DMS79 (cell line): ENCODE measurements around the gene AJAP1.

Experiments used
- DNase-seq: peaks from one replicate; lab custom pipeline; 2025; lab: John Stamatoyannopoulos, UW

Gene AJAP1

GRCh38 chr1:4682607-4683220 is 28.3 kb downstream of the AJAP1 start:
- no peak for DNase-seq

GRCh38 chr1:4684136-4684535 is 29.7 kb downstream of the AJAP1 start:
- no peak for DNase-seq

- no peak for DNase-seq
These were observed 30.6 kb downstream of the AJAP1 start for GRCh38 chr1:4684864-4685522.

GRCh38 chr1:4685523-4685865 is 31.1 kb downstream of the AJAP1 start:
- no peak for DNase-seq

- no peak for DNase-seq
These were observed 33.5 kb downstream of the AJAP1 start for GRCh38 chr1:4687943-4688342.

- DNase-seq: no peak
These were observed 35.0 kb downstream of the AJAP1 start for GRCh38 chr1:4689271-4689935.

DNA sequence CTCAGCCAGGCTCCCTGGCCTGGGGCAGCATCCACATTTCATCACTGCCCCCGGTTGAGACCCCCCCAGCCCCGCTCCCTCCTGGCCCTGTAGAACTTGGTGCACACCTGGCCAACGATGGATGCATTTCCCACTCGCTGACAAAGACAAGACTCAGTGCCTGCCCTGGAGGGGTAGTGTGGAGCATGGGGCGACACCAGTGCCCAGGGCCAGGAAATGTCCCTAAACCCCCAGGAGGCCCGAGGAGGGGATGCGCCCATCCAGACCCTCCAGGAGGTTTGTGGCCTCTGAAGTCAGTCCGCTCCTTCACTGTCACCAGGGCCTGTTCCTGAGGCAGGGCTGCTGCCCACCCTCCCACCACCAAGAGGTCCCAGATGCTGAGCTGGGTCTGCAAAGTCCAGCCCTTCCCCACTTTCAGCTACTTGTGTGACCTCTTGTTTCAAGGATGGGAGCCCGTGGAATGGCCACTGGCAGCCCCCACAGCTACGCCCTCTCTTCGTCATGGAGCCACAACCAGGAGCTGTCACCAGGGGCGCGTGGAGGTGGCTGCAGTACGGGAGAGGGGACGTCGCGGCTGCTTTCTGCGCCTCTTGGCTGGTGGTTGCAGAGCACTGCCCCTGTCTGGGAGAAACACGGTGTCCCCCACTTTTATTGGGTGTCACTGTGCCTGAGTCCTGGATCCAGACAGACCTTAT is 35.7 kb downstream of the AJAP1 start:
- DNase-seq: no peak

- no peak for DNase-seq
These were observed 36.7 kb downstream of the AJAP1 start for GRCh38 chr1:4690951-4691675.

GRCh38 chr1:4691766-4692405 is 37.5 kb downstream of the AJAP1 start:
- no peak for DNase-seq

DNA sequence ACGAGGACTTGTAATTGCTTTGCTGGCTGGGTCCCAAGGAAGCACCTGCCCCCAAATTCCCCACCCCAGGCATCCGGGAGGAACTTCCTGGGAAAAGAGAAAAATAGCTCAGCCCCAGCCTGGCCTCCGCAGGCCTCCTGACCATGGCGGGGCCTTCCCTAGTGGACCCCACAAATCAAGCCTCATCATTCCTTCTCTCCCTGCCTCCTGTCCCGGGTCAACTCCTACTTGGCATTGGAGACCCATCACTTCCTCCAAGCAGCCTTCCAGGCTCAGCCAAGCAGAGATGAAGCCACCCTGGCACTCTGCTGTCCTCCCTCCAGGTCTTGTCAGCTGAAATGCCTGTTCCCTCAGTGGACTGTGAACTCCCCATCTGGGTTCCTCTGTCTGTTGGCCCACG is 38.0 kb downstream of the AJAP1 start:
- no peak for DNase-seq

DNA sequence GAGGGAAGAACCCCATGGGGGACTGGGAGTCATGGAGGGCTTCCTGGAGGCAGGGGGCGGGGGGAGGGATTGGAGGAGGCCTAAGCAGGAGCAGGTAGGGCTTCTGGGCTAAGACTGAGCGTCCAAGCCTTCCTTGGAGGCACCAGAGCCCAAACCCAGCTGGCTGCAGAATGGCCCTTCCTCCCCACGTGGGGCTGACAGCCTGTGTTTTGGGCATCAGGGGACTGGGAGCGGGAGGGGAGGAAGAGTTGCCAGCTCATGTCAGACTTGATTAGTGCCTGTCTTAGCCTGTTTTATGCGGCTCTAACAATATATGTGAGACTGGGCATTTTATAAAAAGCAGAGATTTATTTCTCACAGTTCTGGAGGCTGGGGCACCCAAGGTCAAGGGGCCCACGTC is 38.9 kb downstream of the AJAP1 start:
- DNase-seq: no peak

DNA sequence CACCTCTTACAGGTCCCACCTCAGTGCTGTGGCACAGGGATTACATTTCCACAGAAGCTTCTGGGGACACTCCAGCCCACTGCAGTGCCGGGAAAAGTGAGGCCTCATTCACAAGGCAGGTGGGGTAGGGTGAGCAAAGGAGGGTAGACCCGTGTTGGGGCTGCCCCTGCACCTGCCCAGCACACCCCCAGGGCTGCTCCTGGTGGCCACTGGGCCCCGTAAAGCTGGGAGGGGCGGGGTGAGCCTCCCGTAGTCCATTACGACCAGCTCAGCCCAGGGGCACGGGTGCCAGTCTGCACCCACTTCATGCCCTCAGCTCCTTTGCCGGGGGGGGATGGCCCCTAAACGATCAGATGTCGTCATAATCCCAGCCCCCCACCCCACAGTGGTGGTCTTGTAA is 39.5 kb downstream of the AJAP1 start:
- no peak for DNase-seq

GRCh38 chr1:4694492-4694891 is 40.1 kb downstream of the AJAP1 start:
- no peak for DNase-seq

GRCh38 chr1:4695241-4695640 is 40.8 kb downstream of the AJAP1 start:
- DNase-seq: no peak

DNA sequence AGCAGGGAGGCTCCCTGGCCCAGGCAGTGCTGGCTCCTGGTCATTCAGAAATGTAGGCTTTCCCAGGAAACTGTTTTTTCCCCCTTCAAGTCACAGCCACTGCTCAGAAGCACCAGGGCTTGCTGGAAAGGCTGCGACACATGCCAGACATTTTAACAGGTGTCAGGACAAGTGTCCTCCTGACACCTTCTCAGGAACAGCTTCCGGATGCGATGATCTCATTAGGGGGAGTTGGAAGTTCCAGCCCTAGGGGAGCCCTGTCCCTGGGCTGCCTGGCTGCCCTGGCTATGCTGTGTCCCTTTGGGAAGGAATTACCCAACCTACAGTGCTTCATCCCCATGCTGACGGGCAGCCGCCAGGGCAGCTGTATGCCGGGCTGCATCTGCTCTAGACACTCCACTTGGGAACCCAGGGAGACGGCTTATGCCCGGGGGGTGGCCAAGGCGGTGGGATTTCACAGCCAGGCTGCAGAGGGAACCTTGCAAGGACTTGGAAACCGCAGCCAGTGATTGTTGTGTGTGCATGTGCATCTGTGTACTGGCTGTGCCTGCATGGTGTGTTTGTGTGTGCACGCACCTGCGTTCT is 41.8 kb downstream of the AJAP1 start:
- DNase-seq: no peak

DNA sequence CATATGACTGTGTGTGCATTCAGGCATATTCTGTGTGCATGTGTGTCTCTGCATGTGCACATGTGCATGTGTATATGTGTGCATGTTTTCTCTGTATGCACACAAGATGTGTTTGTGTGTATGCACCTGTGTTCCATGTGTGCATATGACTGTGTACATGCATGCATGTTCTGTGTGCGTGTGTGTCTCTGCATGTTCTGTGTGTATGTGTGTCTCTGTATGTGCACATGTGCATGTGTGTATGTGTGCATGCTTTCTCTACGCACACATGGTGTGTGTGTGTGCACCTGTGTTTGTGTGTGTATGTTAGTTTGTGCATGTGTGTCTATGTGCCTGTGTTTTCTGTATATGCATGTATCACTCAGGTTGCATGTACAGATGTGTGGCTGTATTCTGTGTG is 42.3 kb downstream of the AJAP1 start:
- DNase-seq: no peak

GRCh38 chr1:4697801-4698200 is 43.4 kb downstream of the AJAP1 start:
- DNase-seq: no peak

DNA sequence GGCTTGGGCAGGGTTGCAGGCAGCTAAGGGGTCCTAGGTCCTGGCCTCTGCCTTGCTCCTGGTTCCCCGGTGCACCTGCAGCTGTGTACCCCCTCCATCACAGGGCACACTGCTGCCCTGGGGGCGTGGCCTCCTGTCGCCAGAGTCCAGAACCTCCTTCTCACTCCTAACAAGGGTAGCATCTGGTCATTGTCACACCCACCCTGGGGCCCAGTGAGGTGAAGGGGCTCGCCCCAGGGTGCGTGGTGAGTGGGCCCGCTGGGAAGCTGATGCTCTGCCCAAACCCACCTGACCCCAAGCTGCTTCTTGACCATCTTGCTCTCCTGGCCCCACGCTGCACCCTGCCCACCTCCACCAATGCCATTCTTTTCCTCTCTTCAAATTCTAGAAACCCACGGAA is 44.5 kb downstream of the AJAP1 start:
- DNase-seq: no peak

DNA sequence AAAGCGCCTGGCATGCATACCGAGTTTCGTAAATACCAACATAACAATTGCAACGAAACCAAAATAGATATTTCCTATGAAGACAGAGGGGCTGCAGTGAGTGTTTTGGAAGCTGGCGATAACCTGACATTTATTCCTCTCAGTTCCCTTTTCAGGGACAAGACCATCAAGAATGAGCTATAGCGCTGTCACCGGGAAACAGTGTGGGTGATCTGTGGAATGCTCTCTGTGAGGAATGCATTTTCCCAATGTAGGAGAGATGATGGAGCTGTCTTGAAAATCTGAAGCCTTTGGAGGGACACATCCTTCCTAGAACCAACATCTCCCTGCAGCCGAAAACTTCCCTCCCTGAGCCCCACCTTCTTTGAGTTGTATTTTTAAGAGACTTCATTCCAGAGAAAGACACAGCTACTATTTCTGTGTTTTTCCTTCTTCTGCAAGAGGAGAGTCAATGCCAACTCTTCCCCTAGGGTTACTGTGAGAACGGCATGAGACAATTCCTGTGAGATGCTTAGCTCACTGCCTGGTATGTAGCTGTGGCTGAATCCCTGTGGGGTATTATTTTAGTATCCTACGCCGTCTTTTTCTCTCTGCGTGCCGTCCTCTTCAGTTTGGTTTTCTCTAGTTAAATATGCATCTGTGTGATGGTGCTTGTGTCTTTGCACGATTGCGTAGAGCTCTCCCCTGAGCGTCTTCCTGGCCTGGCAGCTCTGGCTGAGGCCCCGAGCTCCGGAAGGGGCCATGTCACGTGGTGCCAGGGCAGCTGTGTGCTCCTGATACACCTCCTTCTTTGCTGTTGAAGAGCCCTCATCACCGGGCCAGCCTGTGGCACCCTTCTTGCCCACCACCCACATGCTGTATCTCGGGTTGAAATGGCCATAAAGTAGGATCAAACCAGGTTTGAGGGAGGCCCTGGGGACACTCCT is 45.2 kb downstream of the AJAP1 start:
- DNase-seq: no peak

- peak; percentile 70 for DNase-seq
These were observed 46.4 kb downstream of the AJAP1 start for GRCh38 chr1:4700801-4701200.
